HG03354 (cell line): ENCODE data around the gene TMEM258.

Experiments
- ATAC-seq: cut with Tn5 transposase; IDR thresholded peaks from one replicate; pipeline ENCODE4 v1.9.1; 2021; ENCODE audit warnings: mild to moderate bottlenecking; ENCODE audit not compliant: unreplicated experiment, poor library complexity, severe bottlenecking

Gene TMEM258

DNA sequence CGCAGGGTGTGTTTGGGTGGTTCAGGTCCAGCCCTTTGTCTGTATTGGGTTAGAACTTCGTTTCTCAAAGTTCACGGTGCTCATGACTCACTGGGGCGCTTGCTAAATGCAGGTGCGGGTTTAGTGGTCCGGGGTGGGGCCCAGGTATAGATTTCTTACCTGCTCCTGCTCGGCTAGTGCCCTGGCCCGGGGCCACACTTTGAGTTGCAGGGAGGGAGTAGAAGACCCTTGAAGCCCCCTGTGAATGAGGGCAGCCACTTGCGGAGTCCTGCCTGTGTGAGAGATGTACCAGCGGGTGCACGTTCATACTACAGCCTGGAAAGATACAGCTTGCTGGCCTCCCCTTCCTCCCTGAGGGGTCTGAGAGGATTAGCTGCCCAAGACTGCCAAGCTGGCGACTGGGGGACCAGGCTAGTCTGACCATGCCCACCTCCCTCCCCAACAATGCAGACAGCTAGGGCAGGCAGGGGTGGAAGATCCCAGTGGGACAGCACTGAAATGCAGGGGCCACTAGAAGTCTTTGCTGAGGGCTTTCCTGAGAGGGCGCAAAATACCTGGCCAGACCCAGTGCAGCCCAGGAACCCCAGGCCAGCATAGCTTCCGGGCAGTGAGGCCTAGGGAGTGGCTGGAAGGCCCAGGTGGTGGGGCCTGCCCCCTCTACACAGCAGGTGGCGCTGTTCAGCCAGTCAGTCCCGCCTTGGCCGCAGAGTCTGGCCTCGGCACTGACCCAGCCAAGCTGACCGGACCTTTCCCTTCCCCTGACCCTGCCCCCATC lies 45.0 kb downstream of the TMEM258 start:
- ATAC-seq, result no peak

DNA sequence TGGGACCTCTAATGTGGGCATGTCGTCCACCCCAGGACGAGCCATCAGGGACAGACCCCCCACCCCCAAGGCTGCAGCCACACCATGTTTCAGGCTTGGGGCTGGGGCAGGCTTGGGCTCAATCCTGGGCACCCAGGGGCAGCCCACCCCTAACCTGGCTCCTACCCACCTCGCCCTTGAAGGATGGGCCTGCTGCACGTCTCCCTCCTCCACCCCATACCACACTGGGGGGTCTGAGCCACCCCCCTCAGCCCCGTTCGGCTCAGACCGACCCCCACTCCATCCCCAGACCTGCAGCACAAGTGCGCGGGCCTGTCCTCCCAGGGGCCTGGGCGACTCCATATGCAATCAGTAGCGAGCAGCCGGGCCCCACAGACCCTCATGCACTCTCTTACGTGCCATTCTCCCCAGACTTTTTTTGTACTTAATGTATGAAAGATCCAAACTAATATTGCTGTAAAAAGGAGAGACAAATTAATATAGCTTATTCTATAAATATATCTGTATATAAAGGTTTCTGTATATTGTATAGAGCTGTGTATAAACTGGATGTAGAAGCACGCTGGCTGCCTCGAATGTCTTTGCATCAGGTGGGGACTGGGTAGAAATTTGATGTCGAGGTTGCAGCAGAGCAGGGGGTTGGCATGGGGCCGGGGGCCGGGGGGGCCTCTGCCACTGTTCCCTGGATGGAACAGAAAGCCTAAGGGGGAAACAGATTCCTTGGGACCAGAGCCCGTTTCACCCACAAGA lies 45.8 kb downstream of the TMEM258 start:
- no peak for ATAC-seq

DNA sequence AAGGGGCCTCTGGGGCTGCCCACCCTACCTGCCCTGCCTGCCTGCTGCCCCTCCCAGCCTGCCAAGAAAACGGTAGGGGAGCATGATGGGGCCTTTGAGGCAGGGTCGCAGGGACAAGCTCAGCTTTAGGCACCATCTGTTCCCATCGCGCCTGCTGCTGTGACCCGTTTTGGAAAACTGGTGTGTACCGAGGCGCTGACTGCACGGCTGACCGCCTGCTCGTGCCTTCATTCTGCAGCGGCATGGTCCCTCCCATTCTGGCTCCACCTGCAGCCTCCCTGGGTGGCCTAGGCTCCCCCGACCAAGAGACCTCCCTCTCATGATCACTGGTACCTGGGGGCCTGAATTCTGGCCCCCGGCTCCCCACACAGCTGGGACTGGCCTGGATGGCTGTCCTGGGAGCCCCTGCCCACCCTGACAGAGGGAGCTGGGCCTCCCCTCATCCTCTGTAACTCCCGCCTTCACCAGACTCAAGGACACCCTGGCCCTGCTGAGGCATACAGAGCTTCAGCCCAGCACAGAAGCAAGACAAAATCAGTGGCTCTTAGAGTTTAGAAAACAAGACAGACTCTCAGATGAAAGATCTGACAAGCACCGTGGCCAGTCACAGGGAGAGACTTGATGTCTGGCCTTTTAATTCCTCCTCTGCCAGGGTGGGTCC lies 46.5 kb downstream of the TMEM258 start:
- no peak for ATAC-seq

DNA sequence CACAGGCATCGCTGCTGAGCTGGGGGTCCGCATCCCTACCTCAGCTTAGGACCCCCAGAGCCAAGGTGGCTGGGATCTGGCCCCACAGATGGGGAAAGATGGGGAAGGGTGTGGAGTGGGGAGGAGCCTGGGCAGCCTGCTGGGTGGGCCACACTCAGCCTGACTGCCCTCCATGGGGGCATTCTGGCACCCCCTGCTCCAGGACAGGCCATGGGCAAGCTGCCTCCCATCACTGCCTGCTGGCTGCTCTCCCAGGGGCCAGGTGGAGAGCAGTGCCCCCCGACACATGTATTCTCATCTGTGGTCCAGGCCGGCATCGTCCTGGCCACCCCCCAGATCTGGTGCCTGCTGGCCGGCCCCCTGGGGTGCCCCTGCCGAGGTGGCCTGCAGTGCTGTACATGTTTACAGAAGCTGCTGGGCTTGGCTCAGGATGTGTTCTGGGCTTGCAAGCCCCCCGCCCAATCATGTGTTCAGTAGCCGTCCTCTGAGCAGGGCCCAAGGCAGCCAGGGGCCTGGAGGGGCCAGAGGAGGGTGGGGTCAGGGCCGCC lies 47.7 kb downstream of the TMEM258 start:
- no peak for ATAC-seq

DNA sequence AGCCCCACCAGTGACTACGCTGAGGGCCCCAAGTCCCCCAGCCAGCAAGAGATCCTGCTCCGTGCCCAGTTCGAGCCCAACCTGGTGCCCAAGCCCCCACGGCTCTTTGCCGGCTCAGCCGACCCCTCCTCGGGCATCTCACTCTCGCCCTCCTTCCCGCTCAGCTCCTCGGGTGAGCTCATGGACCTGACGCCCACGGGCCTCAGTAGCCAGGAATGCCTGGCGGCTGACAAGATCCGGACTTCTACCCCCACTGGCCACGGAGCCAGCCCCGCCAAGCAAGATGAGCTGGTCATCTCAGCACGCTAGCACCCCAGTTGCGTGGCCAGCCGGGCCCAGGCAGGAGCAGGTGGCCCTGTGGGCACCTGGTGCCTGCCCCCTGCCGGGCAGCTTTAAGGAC lies 48.2 kb downstream of the TMEM258 start:
- no peak for ATAC-seq

DNA sequence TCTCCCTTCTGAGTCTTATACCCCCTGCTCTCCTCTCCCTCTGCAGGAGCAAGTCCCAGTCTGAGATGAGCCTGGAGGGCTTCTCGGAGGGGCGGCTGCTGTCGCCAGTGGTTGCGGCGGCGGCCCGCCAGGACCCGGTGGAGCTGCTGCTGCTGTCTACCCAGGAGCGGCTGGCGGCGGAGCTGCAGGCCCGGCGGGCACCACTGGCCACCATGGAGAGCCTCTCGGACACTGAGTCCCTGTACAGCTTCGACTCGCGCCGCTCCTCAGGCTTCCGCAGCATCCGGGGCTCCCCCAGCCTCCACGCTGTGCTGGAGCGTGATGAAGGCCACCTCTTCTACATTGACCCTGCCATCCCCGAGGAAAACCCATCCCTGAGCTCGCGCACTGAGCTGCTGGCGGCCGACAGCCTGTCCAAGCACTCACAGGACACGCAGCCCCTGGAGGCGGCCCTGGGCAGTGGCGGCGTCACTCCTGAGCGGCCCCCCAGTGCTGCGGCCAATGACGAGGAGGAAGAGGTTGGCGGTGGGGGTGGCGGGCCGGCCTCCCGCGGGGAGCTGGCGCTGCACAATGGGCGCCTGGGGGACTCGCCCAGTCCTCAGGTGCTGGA lies 48.8 kb downstream of the TMEM258 start:
- ATAC-seq, result no peak

DNA sequence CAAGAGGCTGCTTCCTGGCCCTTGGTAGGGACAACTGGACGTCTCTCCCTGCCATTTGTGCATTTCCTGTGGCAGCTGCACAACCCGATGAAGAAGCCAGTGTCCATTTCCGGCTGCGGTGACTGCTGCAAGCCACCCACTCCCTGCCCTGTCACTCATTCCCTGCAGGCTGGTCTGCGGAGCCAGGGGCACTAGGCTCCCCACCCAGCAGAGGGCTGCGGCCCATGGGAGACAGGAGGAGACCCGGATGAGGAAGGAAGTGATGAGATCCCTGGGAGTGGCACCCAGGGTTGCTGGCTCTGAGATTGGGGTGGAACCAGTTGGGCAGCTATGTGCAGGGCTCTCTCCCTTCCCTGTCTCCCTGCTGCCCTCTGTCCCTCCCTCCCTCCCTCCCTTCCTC lies 50.0 kb downstream of the TMEM258 start:
- ATAC-seq, result no peak

DNA sequence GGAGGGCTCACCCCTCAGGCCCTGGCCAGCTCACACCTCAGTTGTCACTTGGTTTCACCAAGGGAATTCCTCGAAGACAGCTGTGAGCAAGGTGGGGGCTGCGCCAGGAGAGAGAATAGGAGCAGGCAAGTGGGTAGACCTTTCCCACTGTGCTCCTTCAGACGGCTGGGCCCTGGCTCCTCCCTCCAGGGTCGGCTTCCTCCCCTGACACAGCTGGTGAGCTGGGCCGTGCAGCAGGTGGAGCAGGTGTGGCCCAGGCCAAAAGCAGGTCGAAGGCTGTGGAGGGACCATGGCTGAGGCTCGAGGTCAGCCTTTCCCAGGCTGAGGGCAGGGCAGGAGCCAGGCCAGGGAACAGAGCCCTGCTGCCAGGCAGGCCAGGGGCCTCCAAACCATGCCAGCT lies 52.4 kb downstream of the TMEM258 start:
- ATAC-seq, result no peak

DNA sequence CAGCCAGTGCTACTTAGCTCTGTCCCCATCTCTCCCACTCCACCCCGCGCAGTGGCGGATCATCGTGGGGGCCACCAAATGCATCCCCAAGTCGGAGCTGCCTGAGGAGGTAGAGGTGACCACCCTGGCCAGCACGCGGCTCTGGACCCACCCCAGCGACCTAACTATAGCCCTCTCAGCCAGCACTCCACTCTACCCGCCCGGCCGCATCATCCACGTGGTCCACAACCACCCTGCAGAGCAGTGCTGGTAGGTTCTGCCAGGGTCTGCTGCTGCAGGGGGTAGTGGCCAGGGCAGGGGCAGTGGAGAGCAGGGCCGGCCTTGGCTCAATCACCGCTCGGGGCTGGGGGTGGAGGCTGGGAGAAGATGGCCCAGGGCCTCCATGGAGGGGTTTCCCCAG lies 53.0 kb downstream of the TMEM258 start:
- ATAC-seq, result no peak
